ENCODE measurements around the gene ZSWIM6. TPM values are rescaled to one million over a fixed set of nuclear protein-coding genes. Genes with fewer than 3 reads are reported as not detected.

ZSWIM6 gene
- total RNA-seq, 1 donor from 2014 or later, result 20.3 TPM

DNA sequence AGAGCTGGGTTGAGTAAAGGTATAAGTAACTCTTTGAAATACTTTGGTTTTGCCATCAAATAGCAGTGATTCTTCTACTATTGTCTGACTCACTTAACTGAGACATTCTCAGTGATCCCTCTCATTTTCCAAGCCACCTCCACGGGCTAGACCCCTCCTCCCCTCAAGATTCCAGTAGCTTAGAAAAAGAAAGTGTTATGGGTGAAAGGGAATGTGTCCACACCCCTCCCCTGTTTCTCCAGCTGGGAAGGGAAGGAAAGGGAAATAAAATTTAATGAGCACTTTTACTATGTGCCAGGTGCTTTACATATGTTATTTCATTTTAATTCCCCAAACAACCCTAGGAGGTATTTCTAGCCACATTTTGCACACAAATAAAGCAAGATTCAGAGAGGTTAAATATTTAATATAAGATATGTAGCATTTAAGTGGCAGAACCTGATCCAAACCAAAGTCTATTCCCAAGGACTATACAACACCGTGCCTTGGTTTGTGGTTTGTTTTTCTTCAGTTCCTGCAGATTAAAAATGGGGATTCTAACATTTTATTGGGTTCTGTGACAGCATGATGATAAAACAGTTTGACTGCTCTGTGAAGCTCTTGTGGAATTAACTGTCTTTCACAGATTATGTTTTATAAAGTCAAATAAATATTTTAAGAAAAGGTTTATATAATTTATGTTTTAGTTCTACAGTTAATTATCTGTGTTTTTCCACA lies 135.9 kb downstream of the ZSWIM6 start:
- TF ChIP-seq, protein P1, sequence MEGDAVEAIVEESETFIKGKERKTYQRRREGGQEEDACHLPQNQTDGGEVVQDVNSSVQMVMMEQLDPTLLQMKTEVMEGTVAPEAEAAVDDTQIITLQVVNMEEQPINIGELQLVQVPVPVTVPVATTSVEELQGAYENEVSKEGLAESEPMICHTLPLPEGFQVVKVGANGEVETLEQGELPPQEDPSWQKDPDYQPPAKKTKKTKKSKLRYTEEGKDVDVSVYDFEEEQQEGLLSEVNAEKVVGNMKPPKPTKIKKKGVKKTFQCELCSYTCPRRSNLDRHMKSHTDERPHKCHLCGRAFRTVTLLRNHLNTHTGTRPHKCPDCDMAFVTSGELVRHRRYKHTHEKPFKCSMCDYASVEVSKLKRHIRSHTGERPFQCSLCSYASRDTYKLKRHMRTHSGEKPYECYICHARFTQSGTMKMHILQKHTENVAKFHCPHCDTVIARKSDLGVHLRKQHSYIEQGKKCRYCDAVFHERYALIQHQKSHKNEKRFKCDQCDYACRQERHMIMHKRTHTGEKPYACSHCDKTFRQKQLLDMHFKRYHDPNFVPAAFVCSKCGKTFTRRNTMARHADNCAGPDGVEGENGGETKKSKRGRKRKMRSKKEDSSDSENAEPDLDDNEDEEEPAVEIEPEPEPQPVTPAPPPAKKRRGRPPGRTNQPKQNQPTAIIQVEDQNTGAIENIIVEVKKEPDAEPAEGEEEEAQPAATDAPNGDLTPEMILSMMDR (IDR thresholded peaks at IDR 0.05), result no peak
- Mint-ChIP-seq H3K9me3 (ENCODE audit: low read depth) (no peaks in the 10 kb centered on the region), H3K27ac (ENCODE audit: unreplicated experiment) (peak overlapping the region; percentile 88), H3K36me3 (ENCODE audit: low read depth) (no peaks in the 10 kb centered on the region), H3K4me3 (ENCODE audit: unreplicated experiment) (peak overlapping the region; percentile 24), H3K27me3 (ENCODE audit: low read depth) (no peaks in the 10 kb centered on the region), H3K4me1 (ENCODE audit: low read depth) (peaks cover 64% of the 10 kb centered on the region)
- DNase-seq (ENCODE audit: low spot score), result no peak

DNA sequence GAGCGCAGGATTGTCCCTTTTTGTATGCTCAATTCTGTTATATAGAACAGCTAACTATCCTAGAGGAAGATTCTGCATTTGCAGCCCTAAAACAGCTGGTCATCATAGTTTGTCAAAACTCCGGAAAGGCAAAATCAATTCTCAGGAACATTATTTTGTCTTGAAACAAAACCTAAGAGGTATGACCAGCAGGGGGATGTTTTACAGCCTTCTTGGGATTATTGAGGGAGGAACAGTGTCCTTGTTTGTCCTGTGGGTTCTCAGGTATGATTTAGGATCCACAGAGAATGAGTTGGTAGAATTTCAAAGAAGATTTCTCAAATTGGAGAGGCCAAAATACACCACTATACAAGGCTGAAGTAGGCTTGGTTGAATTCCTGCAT lies 136.4 kb downstream of the ZSWIM6 start:
- Mint-ChIP-seq H3K4me3 (ENCODE audit: unreplicated experiment) (no peak overlapping the region), H3K27ac (ENCODE audit: unreplicated experiment) (peak overlapping the region; percentile 14), H3K27me3 (ENCODE audit: low read depth) (no peaks in the 10 kb centered on the region), H3K4me1 (ENCODE audit: low read depth) (peaks cover 61% of the 10 kb centered on the region), H3K9me3 (ENCODE audit: low read depth) (no peaks in the 10 kb centered on the region), H3K36me3 (ENCODE audit: low read depth) (no peaks in the 10 kb centered on the region)
- TF ChIP-seq, protein P1 (IDR thresholded peaks at IDR 0.05), result peak; percentile 57
- no peak for DNase-seq (ENCODE audit: low spot score)

DNA sequence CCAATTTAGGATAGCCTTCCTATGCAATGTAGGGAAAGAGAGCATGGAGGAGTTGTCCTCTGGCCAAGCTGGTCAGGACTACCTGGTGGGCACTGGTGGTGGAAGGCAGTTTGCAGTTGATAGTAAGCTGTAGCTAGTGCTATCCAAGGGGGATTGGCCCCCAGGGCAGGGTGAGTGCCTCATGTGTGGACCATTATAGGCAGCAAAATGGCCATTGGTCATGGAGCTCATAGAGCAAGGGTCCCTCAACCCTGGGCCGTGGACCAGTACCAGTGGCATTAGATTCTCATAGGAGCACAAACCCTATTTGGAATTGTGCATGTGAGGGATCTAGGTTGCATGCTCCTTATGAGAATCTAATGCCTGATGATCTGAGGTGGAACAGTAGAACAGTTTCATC lies 139.3 kb downstream of the ZSWIM6 start:
- TF ChIP-seq, protein P1 (IDR thresholded peaks at IDR 0.05), result no peak
- H3K9me3 Mint-ChIP-seq (ENCODE audit: low read depth), result no peaks in the 10 kb centered on the region
- no peak overlapping the region for H3K27ac Mint-ChIP-seq (ENCODE audit: unreplicated experiment)
- H3K27me3 Mint-ChIP-seq (ENCODE audit: low read depth), result no peaks in the 10 kb centered on the region
- H3K4me3 Mint-ChIP-seq (ENCODE audit: unreplicated experiment), result no peak overlapping the region
- H3K36me3 Mint-ChIP-seq (ENCODE audit: low read depth), result no peaks in the 10 kb centered on the region
- peaks cover 35% of the 10 kb centered on the region for H3K4me1 Mint-ChIP-seq (ENCODE audit: low read depth)
- DNase-seq (ENCODE audit: low spot score), result no peak

DNA sequence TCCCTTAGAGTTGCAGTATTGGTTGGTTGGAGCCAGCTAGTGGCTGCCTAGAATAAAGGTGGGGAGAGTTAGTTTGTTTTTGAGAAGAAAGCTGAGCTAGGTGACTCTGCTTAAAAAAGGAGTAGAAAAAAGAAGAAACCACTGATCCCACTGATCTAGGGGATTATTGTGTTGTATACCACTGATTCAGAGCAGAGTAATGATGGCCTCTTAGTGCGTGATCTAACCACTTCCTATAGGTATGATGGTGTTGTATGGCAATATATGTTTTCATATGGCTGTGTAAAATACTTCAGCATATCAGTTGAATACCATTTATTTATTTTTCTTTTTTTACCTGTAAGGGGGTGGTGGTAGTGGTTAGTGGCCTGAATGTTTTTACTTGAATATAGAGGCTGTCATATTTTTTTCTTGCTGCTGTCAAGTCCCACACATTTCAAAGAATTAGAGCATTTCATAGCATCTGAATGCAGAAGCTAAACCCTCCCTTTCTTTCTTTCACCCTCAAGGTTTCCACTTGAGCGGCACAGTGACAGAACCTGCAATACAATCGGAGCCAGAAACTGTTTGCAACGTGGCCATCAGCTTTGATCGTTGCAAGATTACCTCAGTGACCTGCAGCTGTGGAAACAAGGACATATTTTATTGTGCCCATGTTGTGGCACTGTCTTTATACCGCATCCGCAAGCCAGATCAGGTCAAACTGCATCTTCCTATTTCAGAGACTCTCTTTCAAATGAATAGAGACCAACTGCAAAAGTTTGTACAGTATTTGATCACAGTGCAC lies 140.3 kb downstream of the ZSWIM6 start:
- TF ChIP-seq, protein P1 (IDR thresholded peaks at IDR 0.05), result no peak
- H3K4me1 Mint-ChIP-seq (ENCODE audit: low read depth), result peaks cover 26% of the 10 kb centered on the region
- H3K9me3 Mint-ChIP-seq (ENCODE audit: low read depth), result no peaks in the 10 kb centered on the region
- DNase-seq (ENCODE audit: low spot score), result no peak
- H3K36me3 Mint-ChIP-seq (ENCODE audit: low read depth), result no peaks in the 10 kb centered on the region
- H3K4me3 Mint-ChIP-seq (ENCODE audit: unreplicated experiment), result no peak overlapping the region
- no peak overlapping the region for H3K27ac Mint-ChIP-seq (ENCODE audit: unreplicated experiment)
- no peaks in the 10 kb centered on the region for H3K27me3 Mint-ChIP-seq (ENCODE audit: low read depth)

DNA sequence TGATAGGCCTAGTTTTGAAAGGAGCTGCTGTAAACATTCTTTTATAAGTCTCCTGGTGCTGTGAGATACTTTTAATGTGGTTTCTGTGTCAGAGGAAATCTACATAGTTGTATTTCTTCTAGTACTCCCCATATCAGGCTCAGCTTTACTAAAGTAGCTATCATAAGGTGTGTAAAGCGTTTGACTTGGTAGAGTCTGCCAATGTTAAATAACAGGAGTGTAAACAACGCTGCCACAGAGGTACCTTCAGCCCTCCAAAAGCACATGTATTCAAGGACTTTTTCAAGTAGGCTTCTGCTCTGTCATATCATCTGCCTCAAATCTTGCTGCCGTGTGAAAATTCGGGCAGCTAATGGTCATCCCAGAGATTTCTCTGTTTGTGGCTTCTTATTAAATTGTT lies 142.7 kb downstream of the ZSWIM6 start:
- Mint-ChIP-seq H3K36me3 (ENCODE audit: low read depth) (peaks cover 3% of the 10 kb centered on the region), H3K4me3 (ENCODE audit: unreplicated experiment) (no peak overlapping the region), H3K27me3 (ENCODE audit: low read depth) (no peaks in the 10 kb centered on the region), H3K27ac (ENCODE audit: unreplicated experiment) (no peak overlapping the region), H3K9me3 (ENCODE audit: low read depth) (no peaks in the 10 kb centered on the region), H3K4me1 (ENCODE audit: low read depth) (peaks cover 13% of the 10 kb centered on the region)
- TF ChIP-seq, protein P1 (IDR thresholded peaks at IDR 0.05), result no peak
- no peak for DNase-seq (ENCODE audit: low spot score)

Data from chondrocyte (in vitro differentiated cells).